ENCODE results near the gene TJP2. TPM values are rescaled to one million over a fixed set of nuclear protein-coding genes. Genes with fewer than 3 reads are reported as not detected.
"Not testable (repeated sequence)": the region's sequence is repeated elsewhere in the genome, so short reads cannot be mapped to it uniquely, and the experiment has no call there.

Gene TJP2
- total RNA-seq, 1 donor from 2014 or later, result 35.5 TPM

GRCh38 chr9:69157751-69158466 lies 16.2 kb upstream of the TJP2 start:
- Histone ChIP-seq H3K79me2 (ENCODE audit: low read depth) (no peaks in the 10 kb centered on the region), H3K27ac (no peak overlapping the region), H3K9ac (no peak overlapping the region), H4K20me1 (ENCODE audit: low read depth) (no peaks in the 10 kb centered on the region), H3K4me1 (no peaks in the 10 kb centered on the region), H3F3A (ENCODE audit: low read depth) (no peaks in the 10 kb centered on the region), H2AFZ (replicated peaks) (no peak overlapping the region), H3K9me3 (ENCODE audit: low read depth) (no peaks in the 10 kb centered on the region), H3K4me3 (no peak overlapping the region), H3K27me3 (no peaks in the 10 kb centered on the region), H3K36me3 (no peaks in the 10 kb centered on the region), H3K4me2 (no peak overlapping the region)
- Mint-ChIP-seq H3K4me3 (no peak overlapping the region), H3K27ac (no peak overlapping the region), H3K4me1 (peaks cover 2% of the 10 kb centered on the region), H3K36me3 (peaks cover 7% of the 10 kb centered on the region), H3K27me3 (ENCODE audit: insufficient read depth, low read depth) (no peaks in the 10 kb centered on the region), H3K9me3 (no peaks in the 10 kb centered on the region)
- TF ChIP-seq EZH2phosphoT487 (IDR thresholded peaks at IDR 0.05) (no peak), CTCF (IDR thresholded peaks at IDR 0.05) (peak; percentile 31)
- no peak for DNase-seq (ENCODE audit: low spot score)

GRCh38 chr9:69158471-69158870 lies 15.6 kb upstream of the TJP2 start:
- peaks cover 7% of the 10 kb centered on the region for H3K36me3 Mint-ChIP-seq
- Histone ChIP-seq H3K4me1 (no peaks in the 10 kb centered on the region), H4K20me1 (ENCODE audit: low read depth) (no peaks in the 10 kb centered on the region), H3K9ac (no peak overlapping the region), H2AFZ (replicated peaks) (no peak overlapping the region), H3F3A (ENCODE audit: low read depth) (no peaks in the 10 kb centered on the region), H3K9me3 (ENCODE audit: low read depth) (no peaks in the 10 kb centered on the region), H3K4me3 (no peak overlapping the region), H3K36me3 (no peaks in the 10 kb centered on the region), H3K27me3 (no peaks in the 10 kb centered on the region), H3K4me2 (no peak overlapping the region), H3K27ac (no peak overlapping the region), H3K79me2 (ENCODE audit: low read depth) (no peaks in the 10 kb centered on the region)
- DNase-seq (ENCODE audit: low spot score), result no peak
- H3K27ac Mint-ChIP-seq, result no peak overlapping the region
- no peaks in the 10 kb centered on the region for H3K9me3 Mint-ChIP-seq
- no peaks in the 10 kb centered on the region for H3K27me3 Mint-ChIP-seq (ENCODE audit: insufficient read depth, low read depth)
- TF ChIP-seq EZH2phosphoT487 (IDR thresholded peaks at IDR 0.05), result no peak
- TF ChIP-seq CTCF (IDR thresholded peaks at IDR 0.05), result no peak
- TF ChIP-seq EZH2 (IDR thresholded peaks at IDR 0.05), result no peak
- H3K4me3 Mint-ChIP-seq, result no peak overlapping the region
- peaks cover 2% of the 10 kb centered on the region for H3K4me1 Mint-ChIP-seq

GRCh38 chr9:69164573-69164972 lies 9.5 kb upstream of the TJP2 start:
- H3K27ac Mint-ChIP-seq; H3K36me3 Mint-ChIP-seq; H3K4me3 ChIP-seq; H2AFZ ChIP-seq (replicated peaks); H3K36me3 ChIP-seq; H3K79me2 ChIP-seq (ENCODE audit: low read depth); H3K27me3 ChIP-seq; H3K4me1 Mint-ChIP-seq; H3K4me3 Mint-ChIP-seq; H3K9me3 Mint-ChIP-seq; DNase-seq (ENCODE audit: low spot score); H3F3A ChIP-seq (ENCODE audit: low read depth); H3K27ac ChIP-seq; H3K9ac ChIP-seq; H3K9me3 ChIP-seq (ENCODE audit: low read depth); H3K4me1 ChIP-seq; H3K27me3 Mint-ChIP-seq (ENCODE audit: insufficient read depth, low read depth); H4K20me1 ChIP-seq (ENCODE audit: low read depth): not testable (repeated sequence)
- H3K4me2 ChIP-seq, result peak overlapping the region; percentile 45

GRCh38 chr9:69165581-69165980 lies 8.5 kb upstream of the TJP2 start:
- H3K36me3 Mint-ChIP-seq, result peaks cover 2% of the 10 kb centered on the region
- Histone ChIP-seq H3K36me3 (no peaks in the 10 kb centered on the region), H3K27ac (no peak overlapping the region), H3K4me2 (no peak overlapping the region), H3K27me3 (no peaks in the 10 kb centered on the region), H3K9ac (no peak overlapping the region), H4K20me1 (ENCODE audit: low read depth) (no peaks in the 10 kb centered on the region), H3K9me3 (ENCODE audit: low read depth) (no peaks in the 10 kb centered on the region), H3K79me2 (ENCODE audit: low read depth) (no peaks in the 10 kb centered on the region), H3K4me1 (peaks cover 10% of the 10 kb centered on the region), H2AFZ (replicated peaks) (no peak overlapping the region), H3F3A (ENCODE audit: low read depth) (no peaks in the 10 kb centered on the region), H3K4me3 (no peak overlapping the region)
- H3K27me3 Mint-ChIP-seq (ENCODE audit: insufficient read depth, low read depth), result peaks cover 2% of the 10 kb centered on the region
- H3K4me3 Mint-ChIP-seq, result no peak overlapping the region
- TF ChIP-seq EZH2 (IDR thresholded peaks at IDR 0.05) (no peak), EZH2phosphoT487 (IDR thresholded peaks at IDR 0.05) (no peak), CTCF (IDR thresholded peaks at IDR 0.05) (no peak)
- H3K9me3 Mint-ChIP-seq, result no peaks in the 10 kb centered on the region
- H3K4me1 Mint-ChIP-seq, result peaks cover 2% of the 10 kb centered on the region
- H3K27ac Mint-ChIP-seq, result no peak overlapping the region
- no peak for DNase-seq (ENCODE audit: low spot score)

Measured in neural progenitor cell (in vitro differentiated cells).